Mesothelial cell of epicardium (in vitro differentiated cells): ENCODE data around the gene RBM27. TPM values are rescaled to one million over a fixed set of nuclear protein-coding genes. Genes with fewer than 3 reads are reported as not detected.
A peak's percentile ranks its signal among the peaks of the same experiment; 100 is the strongest.
"Not testable (repeated sequence)": the region's sequence is repeated elsewhere in the genome, so short reads cannot be mapped to it uniquely, and the experiment has no call there.

ENCODE experiments used
- DNase-seq, 2 experiments: peaks; one replicate each; pipeline ENCODE4 v3.0.0; 2021; ENCODE audit warnings: low spot score in 2 of 2; ENCODE audit not compliant: unreplicated experiment in 2 of 2
- H3K27ac Mint-ChIP-seq: 2 replicates; pipeline ENCODE4 v1.8.0; 2021; ENCODE audit warnings: mixed read lengths
- H3K27me3 Mint-ChIP-seq: 2 replicates; pipeline ENCODE4 v1.8.0; 2021; ENCODE audit warnings: low read depth, mixed read lengths
- H3K36me3 Mint-ChIP-seq: 2 replicates; pipeline ENCODE4 v1.8.0; 2021; ENCODE audit warnings: mixed read lengths
- H3K4me1 Mint-ChIP-seq: 2 replicates; pipeline ENCODE4 v1.8.0; 2021; ENCODE audit warnings: mixed read lengths
- H3K4me3 Mint-ChIP-seq: 2 replicates; pipeline ENCODE4 v1.8.0; 2021; ENCODE audit warnings: mild to moderate bottlenecking, moderate library complexity, mixed read lengths
- H3K9me3 Mint-ChIP-seq: 2 replicates; pipeline ENCODE4 v1.8.0; 2021; ENCODE audit warnings: mixed read lengths
- total RNA-seq: library from RNA; stranded (reverse); gene quantifications from 3 replicates; pipeline ENCODE4 v1.2.1, GENCODE V29; 2021
- TF ChIP-seq, protein P1 (sequence below): fragments of 200-600 bp; sonication (generic); IDR thresholded peaks from one replicate; pipeline ENCODE4 v1.5.0; 2021; ENCODE audit warnings: antibody characterized with exemption; ENCODE audit not compliant: unreplicated experiment

The RBM27 gene
- total RNA-seq, 1 donor from 2014 or later, result 23.1 TPM

DNA sequence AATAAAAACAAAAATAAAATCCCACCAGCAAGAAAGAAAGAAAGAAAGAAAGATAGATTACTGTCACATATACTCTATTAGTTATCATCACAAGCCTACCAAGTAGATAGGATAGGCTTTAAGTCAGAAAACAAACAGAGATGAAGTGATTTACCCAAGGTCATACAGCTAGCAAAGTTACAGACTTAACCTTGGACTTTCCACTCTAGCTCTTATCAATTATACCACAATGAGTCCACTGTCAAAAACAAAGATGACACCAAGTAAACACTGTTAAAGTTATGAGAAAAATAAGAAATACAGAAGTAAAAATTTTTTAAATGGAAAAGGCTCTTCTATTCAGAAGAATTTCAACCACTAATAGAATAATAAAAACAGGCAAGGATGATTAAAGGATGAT is 34.3 kb upstream of the RBM27 start:
- no peaks in the 10 kb centered on the region for H3K27me3 Mint-ChIP-seq
- no peaks in the 10 kb centered on the region for H3K9me3 Mint-ChIP-seq
- no peak overlapping the region for H3K27ac Mint-ChIP-seq
- TF ChIP-seq, protein P1, sequence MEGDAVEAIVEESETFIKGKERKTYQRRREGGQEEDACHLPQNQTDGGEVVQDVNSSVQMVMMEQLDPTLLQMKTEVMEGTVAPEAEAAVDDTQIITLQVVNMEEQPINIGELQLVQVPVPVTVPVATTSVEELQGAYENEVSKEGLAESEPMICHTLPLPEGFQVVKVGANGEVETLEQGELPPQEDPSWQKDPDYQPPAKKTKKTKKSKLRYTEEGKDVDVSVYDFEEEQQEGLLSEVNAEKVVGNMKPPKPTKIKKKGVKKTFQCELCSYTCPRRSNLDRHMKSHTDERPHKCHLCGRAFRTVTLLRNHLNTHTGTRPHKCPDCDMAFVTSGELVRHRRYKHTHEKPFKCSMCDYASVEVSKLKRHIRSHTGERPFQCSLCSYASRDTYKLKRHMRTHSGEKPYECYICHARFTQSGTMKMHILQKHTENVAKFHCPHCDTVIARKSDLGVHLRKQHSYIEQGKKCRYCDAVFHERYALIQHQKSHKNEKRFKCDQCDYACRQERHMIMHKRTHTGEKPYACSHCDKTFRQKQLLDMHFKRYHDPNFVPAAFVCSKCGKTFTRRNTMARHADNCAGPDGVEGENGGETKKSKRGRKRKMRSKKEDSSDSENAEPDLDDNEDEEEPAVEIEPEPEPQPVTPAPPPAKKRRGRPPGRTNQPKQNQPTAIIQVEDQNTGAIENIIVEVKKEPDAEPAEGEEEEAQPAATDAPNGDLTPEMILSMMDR, result no peak
- DNase-seq, result no peak
- no peak overlapping the region for H3K4me3 Mint-ChIP-seq
- peaks cover 49% of the 10 kb centered on the region for H3K36me3 Mint-ChIP-seq
- no peaks in the 10 kb centered on the region for H3K4me1 Mint-ChIP-seq

DNA sequence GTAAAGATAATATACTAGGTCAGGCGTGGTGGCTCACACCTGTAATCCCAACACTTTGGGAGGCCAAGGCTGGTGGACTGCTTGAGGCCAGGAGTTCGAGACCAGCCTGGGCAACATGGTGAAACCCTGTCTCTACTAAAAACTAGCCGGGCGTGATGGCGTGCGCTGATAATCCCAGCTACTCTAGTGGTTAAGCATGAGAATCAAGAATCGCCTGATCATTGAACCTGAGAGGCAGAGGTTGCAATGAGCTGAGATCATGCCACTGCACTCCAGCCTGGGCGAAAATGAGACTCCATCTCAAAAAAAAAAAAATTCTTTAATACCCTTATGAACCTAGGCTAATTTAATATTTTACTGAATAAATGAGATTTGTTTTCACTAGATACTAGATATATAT is 30.4 kb upstream of the RBM27 start:
- H3K9me3 Mint-ChIP-seq, H3K27me3 Mint-ChIP-seq, H3K27ac Mint-ChIP-seq, H3K4me1 Mint-ChIP-seq, H3K4me3 Mint-ChIP-seq, DNase-seq: not testable (repeated sequence)
- H3K36me3 Mint-ChIP-seq, result peaks cover 31% of the 10 kb centered on the region

DNA sequence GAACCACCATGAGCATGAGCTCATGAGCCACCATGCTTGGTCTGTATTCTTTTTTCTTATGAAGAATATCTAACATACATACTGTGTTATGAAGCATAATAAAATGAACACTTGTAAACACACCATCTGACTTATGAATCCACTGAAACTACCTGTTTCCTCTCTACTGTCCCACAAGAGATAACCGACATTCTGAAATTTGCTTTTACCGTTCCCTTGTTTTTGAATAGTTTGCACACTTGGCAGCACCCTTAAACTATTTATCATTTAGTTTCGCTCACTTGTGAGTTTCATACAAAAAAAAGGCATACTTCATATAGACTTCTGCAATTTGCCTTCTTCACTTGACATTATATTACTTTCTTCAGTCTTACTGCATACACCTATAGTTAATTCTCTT is 29.8 kb upstream of the RBM27 start:
- TF ChIP-seq, protein P1, result no peak
- Mint-ChIP-seq H3K9me3 (no peaks in the 10 kb centered on the region), H3K36me3 (peaks cover 30% of the 10 kb centered on the region), H3K27me3 (no peaks in the 10 kb centered on the region), H3K4me3 (no peak overlapping the region), H3K4me1 (no peaks in the 10 kb centered on the region), H3K27ac (no peak overlapping the region)
- no peak for DNase-seq

DNA sequence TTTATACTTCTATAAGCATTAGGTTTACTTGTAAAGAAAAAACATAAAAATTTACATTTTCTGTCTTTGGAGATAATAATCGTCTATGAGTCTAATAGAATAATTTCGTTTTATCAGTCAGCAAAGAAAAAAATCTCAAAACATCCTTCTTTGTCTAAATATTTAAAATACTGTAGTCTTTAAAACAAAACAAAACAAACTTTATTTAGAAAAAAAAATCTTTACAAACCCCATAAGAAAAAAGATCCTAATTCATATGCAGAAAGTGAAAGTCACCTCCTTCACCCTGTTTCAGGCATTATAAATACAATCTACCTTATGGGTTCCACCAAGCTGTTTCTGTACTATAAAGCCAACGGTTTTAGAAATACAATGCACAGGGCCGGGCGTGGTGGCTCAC is 26.6 kb upstream of the RBM27 start:
- Mint-ChIP-seq H3K36me3 (peaks cover 14% of the 10 kb centered on the region), H3K4me1 (peaks cover 2% of the 10 kb centered on the region), H3K4me3 (no peak overlapping the region), H3K27me3 (no peaks in the 10 kb centered on the region), H3K9me3 (no peaks in the 10 kb centered on the region), H3K27ac (no peak overlapping the region)
- TF ChIP-seq, protein P1, result no peak
- no peak for DNase-seq

DNA sequence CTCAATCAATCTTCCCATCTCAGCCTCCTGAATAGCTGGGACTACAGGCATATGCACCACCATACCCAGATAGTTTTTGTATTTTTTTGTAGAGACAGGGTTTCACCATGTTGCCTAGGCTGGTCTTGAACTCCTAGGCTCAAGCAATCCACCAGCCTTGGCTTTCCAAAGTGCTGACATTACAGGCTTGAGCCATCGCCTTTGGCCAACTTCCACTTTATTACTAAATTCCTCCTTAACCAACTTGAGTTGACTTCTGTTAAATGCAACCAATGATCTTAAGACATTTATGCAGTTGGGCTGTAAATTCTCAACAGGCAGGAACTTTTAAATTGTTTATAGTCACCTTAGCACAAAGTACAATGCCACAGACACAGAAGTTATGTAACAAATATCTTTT is 23.7 kb upstream of the RBM27 start:
- Mint-ChIP-seq H3K9me3 (no peaks in the 10 kb centered on the region), H3K4me1 (peaks cover 4% of the 10 kb centered on the region), H3K4me3 (peak overlapping the region; percentile 5), H3K36me3 (peaks cover 5% of the 10 kb centered on the region), H3K27me3 (no peaks in the 10 kb centered on the region), H3K27ac (no peak overlapping the region)
- DNase-seq, result no peak
- TF ChIP-seq, protein P1, result no peak

DNA sequence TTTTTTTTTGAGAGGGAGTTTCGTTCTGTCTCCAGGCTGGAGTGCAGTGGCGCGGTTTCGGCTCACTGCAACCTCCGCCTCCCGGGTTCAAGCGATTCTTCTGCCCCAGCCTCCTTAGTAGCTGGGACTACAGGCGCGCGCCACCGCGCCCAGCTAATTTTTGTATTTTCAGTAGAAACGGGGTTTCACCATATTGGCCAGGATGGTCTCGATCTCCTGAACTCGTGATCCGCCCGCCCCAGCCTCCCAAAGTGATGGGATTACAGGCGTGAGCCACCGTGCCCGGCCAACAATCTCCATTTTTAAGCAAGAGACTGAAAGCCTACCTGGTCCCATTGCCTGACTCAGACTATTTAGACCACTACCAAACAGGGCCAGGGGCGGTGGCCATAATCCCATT is 20.0 kb upstream of the RBM27 start:
- not testable (repeated sequence) for H3K36me3 Mint-ChIP-seq, DNase-seq, H3K9me3 Mint-ChIP-seq, H3K27ac Mint-ChIP-seq, H3K4me1 Mint-ChIP-seq, H3K27me3 Mint-ChIP-seq
- H3K4me3 Mint-ChIP-seq, result peak overlapping the region; percentile 99

DNA sequence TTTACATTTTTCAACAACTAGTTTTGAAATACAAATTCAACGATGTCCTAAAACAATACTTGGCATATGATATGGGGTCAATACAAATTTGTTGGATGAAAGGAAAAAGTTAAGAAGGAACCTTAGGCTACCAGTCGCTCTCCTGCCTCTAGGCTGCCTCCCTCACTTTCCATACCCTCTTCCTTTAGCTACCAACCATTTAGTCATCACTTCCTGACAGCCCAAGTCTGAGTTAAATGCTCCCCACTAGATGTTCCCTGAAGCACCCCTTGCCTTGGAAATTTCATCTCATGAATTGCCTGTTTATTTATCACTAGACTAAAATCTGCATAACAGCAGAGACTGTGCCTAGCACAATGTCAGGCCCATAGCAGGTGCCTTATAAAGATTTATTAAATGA is 18.2 kb upstream of the RBM27 start:
- H3K4me1 Mint-ChIP-seq, result peaks cover 4% of the 10 kb centered on the region
- H3K9me3 Mint-ChIP-seq, result no peaks in the 10 kb centered on the region
- TF ChIP-seq, protein P1, result no peak
- no peak overlapping the region for H3K4me3 Mint-ChIP-seq
- no peaks in the 10 kb centered on the region for H3K27me3 Mint-ChIP-seq
- no peak overlapping the region for H3K27ac Mint-ChIP-seq
- no peak for DNase-seq
- no peaks in the 10 kb centered on the region for H3K36me3 Mint-ChIP-seq
